Colonic mucosa (tissue), 4 donors: ENCODE data around the gene LIN7C. TPM values are rescaled to one million over a fixed set of nuclear protein-coding genes. Genes with fewer than 3 reads are reported as not detected.
"Not testable (repeated sequence)": the region's sequence is repeated elsewhere in the genome, so short reads cannot be mapped to it uniquely, and the experiment has no call there.

ENCODE experiments used
- DNase-seq: peaks from one replicate; pipeline ENCODE4 v3.0.0-alpha.2; 2020
- H3K27ac ChIP-seq: fragments of 200-600 bp; one replicate; pipeline ENCODE4 v1.8.0; 2021
- H3K27me3 ChIP-seq: fragments of 200-600 bp; one replicate; pipeline ENCODE4 v1.8.0; 2021
- H3K36me3 ChIP-seq: fragments of 200-600 bp; one replicate; pipeline ENCODE4 v1.8.0; 2021
- H3K4me1 ChIP-seq: fragments of 200-600 bp; one replicate; pipeline ENCODE4 v1.8.0; 2021; ENCODE audit warnings: mild to moderate bottlenecking
- H3K4me3 ChIP-seq: fragments of 200-600 bp; one replicate; pipeline ENCODE4 v1.8.0; 2021
- H3K9ac ChIP-seq, 2 donors: one replicate each; pipeline ENCODE4 v1.7.0; 2013; ENCODE audit warnings: control low read depth in 2 of 2, low read depth in 2 of 2, low read length in 2 of 2
- H3K9me3 ChIP-seq: fragments of 200-600 bp; one replicate; pipeline ENCODE4 v1.8.0; 2021
- CTCF ChIP-seq: fragments of 200-600 bp; IDR thresholded peaks from one replicate; pipeline ENCODE4 v1.8.0; 2022; ENCODE audit warnings: antibody characterized with exemption, mild to moderate bottlenecking
- intact Hi-C: fragments of 100-400 bp; cut with DNase I; formaldehyde crosslinking; loops from one replicate; pipeline ENCODE4 v1.14.1; 2022
- total RNA-seq, 2 donors: library from RNA; stranded (reverse); fragmentation: NEBNext Ultra II Directional in 1 of 2; extraction: Animal tissue kit (Norgen Biotek cat#: 25700) in 1 of 2; gene quantifications; one replicate each; pipeline ENCODE4 v1.2.1, GENCODE V29; 2021
- donor health status: healthy.
- donor health status: DM: no; HTN: no; CAD: no.
- donor health status: DM: no; HTN: no; CAD: no.

LIN7C gene
- total RNA-seq, 2 donors from 2014 or later, result 40.7 to 53.0 TPM

DNA sequence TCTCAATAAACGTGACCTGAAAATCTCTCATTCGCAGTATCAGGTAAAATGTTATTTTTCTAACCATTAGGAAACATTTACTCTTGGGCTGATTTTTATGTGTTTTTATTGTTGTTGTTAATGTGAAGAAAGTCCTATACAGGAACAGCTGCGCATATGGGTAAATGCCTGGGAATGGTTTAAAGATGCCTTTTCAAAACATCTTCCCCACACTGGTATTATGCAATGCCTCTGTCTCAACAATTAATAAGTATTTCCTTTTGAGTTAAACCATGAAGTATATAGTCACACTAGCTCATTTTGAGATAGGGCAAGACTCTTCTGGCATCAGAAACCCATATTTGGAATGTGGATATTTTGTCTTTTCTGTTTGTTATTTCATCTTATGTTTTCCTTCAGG lies 13.7 kb upstream of the LIN7C start:
- Histone ChIP-seq H3K4me3 (no peak overlapping the region), H3K4me1 (no peaks in the 10 kb centered on the region), H3K27me3 (no peaks in the 10 kb centered on the region), H3K9me3 (no peaks in the 10 kb centered on the region), H3K27ac (no peak overlapping the region), H3K9ac (no peak overlapping the region), H3K36me3 (no peaks in the 10 kb centered on the region)
- no peak for TF ChIP-seq CTCF
- intact Hi-C loops, result no loop called here
- no peak for DNase-seq

DNA sequence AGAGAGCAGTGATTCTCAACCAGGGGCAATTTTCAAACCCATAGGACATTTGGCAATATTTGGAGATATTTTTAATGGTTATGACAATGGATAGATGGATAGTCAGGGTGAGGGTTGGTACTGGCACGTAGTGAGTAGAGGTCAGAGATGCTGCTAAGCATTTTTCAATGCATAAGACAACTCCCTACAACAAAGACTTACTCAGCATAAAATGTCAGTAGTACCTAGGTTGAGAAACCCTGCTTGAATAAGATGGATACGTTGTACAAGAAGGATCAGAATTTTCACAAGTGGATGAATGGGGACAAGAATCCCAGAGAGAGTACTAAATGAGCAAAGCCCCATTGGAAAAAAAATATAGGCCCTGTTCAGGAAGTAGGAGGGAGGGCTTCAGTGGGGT lies 11.9 kb upstream of the LIN7C start:
- H3K9me3 ChIP-seq, result no peaks in the 10 kb centered on the region
- H3K4me3 ChIP-seq, result no peak overlapping the region
- no peaks in the 10 kb centered on the region for H3K4me1 ChIP-seq
- no peak overlapping the region for H3K9ac ChIP-seq
- TF ChIP-seq CTCF, result no peak
- H3K27me3 ChIP-seq, result no peaks in the 10 kb centered on the region
- H3K36me3 ChIP-seq, result no peaks in the 10 kb centered on the region
- intact Hi-C loops, result no loop called here
- DNase-seq, result no peak
- H3K27ac ChIP-seq, result no peak overlapping the region

DNA sequence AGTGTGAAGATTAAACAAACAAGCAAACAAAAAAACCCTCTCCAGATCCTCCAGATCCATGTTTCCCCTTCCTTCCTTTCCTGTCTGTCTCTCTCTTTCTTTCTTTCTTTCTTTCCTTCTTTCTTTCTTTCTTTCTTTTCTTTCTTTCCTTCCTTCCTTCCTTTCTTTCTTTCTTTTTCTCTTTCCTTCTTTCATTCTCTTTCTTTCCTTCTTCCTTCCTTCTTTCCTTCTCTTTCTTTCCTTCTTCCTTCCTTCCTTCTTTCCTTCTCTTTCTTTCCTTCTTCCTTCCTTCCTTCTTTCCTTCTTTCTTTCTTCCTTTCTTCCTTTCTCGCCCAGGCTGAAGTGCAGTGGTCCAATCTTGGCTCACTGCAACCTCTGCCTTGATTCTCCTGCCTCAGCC lies 10.9 kb upstream of the LIN7C start:
- H3K4me1 ChIP-seq, intact Hi-C loops, DNase-seq, H3K4me3 ChIP-seq, H3K9ac ChIP-seq, H3K27me3 ChIP-seq, H3K27ac ChIP-seq, H3K36me3 ChIP-seq, H3K9me3 ChIP-seq: not testable (repeated sequence)

DNA sequence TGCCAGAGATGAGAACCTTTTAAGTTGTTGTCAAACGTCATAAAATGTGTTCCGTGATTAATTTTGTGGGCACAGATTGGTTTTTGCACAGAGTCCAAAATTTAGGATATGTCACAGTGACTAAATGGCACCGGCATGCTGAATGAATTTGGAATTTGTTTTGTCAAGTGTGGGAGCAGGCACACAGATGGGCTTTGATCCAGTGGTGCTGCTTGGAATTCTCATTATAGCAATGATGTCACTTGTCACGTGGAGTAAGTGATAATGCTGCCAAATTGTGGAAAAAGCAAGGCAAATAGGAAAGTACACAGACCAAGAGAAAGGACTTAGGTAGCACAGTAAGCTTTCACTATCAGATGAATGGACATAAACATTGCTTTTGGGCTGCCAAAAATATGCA lies 8.0 kb upstream of the LIN7C start:
- DNase-seq, result no peak
- Histone ChIP-seq H3K4me1 (no peaks in the 10 kb centered on the region), H3K4me3 (no peak overlapping the region), H3K9me3 (no peaks in the 10 kb centered on the region), H3K27ac (no peak overlapping the region), H3K27me3 (no peaks in the 10 kb centered on the region), H3K36me3 (no peaks in the 10 kb centered on the region), H3K9ac (no peak overlapping the region)
- intact Hi-C loops, result no loop called here
- no peak for TF ChIP-seq CTCF

- Histone ChIP-seq H3K4me3 (no peak overlapping the region), H3K9ac (no peak overlapping the region), H3K36me3 (no peaks in the 10 kb centered on the region), H3K27ac (no peak overlapping the region), H3K27me3 (no peaks in the 10 kb centered on the region), H3K9me3 (no peaks in the 10 kb centered on the region), H3K4me1 (no peaks in the 10 kb centered on the region)
- TF ChIP-seq CTCF, result no peak
- intact Hi-C loops, result no loop called here
- no peak for DNase-seq
Observed at GRCh38 chr11:27514076-27514475, 7.5 kb upstream of the LIN7C start.

DNA sequence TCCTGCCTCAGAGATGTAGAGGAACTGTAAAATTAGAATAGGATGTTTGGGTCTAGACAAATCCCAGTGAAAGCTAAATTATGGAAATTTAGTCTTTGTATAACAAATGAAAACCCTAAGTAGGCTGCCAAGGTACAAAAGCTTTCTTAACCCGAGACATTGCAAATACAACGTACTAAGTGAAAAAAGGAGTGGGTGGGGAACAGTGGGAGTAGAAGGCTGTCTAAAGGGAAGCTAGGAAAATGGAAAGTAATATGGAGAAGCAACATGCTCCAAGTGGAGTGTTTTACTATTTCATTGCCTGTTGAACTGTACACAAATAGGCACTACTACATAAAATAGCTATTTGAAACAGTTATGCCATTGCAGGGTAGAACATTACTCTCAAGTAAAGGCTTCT lies 6.8 kb upstream of the LIN7C start:
- intact Hi-C loops, result no loop called here
- H3K9ac ChIP-seq, result no peak overlapping the region
- no peak for DNase-seq

More for the DNA sequence above, 6.8 kb upstream of the LIN7C start:
- no peaks in the 10 kb centered on the region for H3K36me3 ChIP-seq
- H3K4me3 ChIP-seq, result no peak overlapping the region
- H3K27ac ChIP-seq, result no peak overlapping the region
- no peaks in the 10 kb centered on the region for H3K9me3 ChIP-seq
- no peaks in the 10 kb centered on the region for H3K27me3 ChIP-seq
- H3K4me1 ChIP-seq, result no peaks in the 10 kb centered on the region
- TF ChIP-seq CTCF, result no peak
